ENCODE results near the gene NADK2.

DNA sequence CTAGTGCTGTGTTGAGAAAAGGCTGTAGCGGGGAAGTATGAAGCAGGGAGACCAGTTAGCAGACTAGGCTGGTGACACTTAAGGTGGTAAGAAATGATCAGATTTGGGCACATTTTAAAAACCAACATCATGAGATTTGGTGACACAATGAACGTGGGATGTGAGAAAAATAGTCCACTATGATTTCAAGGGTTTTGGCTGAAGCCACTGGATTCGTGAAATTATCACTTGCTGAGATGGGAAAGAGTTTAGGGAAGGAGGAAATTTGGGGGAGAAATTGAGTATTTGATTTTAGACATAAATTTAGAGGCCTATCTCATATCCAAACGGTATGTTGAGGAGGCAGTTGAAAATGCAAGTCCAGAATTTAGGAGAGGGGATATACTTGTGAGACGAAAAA lies 66.7 kb downstream of the NADK2 start:
- no peak for TF ChIP-seq POLR2A (IDR thresholded peaks at IDR 0.05)
- TF ChIP-seq, protein P1, sequence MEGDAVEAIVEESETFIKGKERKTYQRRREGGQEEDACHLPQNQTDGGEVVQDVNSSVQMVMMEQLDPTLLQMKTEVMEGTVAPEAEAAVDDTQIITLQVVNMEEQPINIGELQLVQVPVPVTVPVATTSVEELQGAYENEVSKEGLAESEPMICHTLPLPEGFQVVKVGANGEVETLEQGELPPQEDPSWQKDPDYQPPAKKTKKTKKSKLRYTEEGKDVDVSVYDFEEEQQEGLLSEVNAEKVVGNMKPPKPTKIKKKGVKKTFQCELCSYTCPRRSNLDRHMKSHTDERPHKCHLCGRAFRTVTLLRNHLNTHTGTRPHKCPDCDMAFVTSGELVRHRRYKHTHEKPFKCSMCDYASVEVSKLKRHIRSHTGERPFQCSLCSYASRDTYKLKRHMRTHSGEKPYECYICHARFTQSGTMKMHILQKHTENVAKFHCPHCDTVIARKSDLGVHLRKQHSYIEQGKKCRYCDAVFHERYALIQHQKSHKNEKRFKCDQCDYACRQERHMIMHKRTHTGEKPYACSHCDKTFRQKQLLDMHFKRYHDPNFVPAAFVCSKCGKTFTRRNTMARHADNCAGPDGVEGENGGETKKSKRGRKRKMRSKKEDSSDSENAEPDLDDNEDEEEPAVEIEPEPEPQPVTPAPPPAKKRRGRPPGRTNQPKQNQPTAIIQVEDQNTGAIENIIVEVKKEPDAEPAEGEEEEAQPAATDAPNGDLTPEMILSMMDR (IDR thresholded peaks at IDR 0.05), result no peak

All from sigmoid colon (tissue), 3 donors.